Activated CD8-positive, alpha-beta memory T cell treated with anti-CD3 and anti-CD28 coated beads, Interleukin-2, amount 50 U/mL, for 4 hours (primary cell): ENCODE measurements around the gene NKX3-2.

Experiments used
- DNase-seq: peaks from one replicate; pipeline ENCODE4 v3.0.0-alpha.2; 2020

Gene NKX3-2

DNA sequence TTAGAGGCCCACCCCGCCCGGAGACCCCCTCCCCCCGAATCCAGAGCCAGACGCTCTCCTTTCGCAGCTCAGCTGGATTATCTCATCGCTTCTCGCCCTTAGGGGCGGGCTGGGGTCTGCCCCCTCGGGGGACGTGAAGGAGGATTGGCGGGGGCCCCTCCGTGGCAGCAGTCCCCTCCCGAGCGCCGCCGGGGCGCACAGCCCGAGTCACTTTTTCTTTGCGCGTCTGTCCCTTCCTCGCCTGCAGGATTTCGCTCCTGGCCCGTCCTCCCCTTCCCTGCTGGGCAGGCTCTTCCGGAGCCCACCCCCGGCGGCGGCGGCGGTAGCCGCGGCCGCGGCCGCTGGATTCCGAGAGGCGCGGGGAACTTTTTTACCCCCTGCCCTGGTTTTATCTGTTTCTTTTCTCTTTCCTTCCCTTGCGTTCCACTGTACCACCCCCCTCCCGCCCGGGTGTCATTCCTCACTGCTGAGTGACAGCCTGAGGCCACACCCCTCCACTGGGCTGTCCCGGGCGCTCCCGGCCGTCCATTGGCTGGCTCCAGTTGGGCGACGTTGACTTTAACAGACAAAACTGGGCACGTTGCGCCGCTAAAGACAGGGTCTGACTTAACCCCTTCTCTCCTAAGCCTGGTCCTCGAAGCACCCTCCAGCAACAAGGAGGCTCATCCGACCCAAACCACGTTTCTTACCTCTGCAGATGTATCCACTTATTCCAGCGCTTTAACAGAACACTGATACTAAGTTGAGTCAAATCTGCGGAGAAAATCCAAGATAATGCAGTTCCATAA lies 492 bp upstream of the NKX3-2 start:
- DNase-seq, result no peak

GRCh38 chr4:13543032-13543838 lies 1.1 kb downstream of the NKX3-2 start:
- no peak for DNase-seq

DNA sequence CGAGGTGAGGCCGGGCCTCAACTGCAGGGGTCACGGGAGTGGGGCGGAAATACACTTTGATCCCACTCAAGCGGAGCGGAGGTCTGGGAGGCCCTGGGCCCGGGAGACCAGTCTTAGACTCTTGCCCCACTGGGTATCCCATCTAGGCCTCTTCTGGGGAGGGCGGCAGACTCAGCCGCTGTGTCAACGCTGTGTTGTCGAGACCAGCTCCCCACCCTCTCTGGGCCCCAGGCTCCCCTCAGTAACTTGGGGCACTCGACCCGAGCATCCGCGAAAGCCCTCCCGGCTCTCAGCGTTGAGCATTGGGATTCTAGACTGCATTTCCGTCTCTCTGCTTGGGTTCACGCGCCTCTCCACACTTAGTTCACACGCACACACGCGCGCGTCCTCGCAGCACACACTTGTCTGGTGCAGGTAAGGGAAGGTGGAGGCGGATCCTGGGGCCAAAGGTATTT lies 1.7 kb downstream of the NKX3-2 start:
- DNase-seq, result no peak

DNA sequence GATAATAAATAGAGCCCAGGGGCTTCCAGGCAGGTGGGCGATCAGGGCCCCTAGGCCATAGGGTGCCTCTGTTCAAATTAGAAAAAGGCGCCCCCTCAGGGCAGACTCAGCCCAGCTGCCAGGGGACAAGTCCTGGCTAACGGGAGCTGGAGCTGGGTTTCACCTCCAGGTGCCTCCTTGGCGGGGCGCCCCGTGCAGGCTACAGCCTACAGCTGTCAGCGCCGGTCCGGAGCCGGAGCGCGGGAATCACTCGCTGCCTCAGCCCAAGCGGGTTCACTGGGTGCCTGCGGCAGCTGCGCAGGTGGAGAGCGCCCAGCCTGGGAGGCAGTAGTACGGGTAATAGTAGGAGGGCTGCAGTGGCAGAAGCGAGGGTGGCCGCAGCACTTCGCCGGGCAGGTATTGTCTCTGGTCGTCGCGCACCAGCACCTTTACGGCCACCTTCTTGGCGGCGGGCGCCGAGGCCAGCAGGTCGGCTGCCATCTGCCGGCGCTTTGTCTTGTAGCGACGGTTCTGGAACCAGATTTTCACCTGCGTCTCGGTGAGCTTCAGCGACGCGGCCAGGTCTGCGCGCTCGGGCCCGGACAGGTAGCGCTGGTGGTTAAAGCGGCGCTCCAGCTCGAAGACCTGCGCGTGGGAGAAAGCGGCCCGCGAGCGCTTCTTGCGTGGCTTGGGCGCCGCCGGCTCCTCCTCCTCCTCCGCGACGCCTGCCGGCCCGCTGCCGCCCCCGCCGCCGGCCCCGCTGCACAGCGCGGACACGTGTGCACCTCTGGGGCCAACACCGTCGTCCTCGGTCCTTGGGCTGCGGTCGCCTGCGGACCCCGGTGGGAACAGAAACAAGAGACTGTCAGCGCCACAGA lies 2.4 kb downstream of the NKX3-2 start:
- no peak for DNase-seq

GRCh38 chr4:13541176-13541604 lies 3.1 kb downstream of the NKX3-2 start:
- no peak for DNase-seq

GRCh38 chr4:13540446-13541175 lies 3.7 kb downstream of the NKX3-2 start:
- DNase-seq, result no peak

- no peak for DNase-seq
These were observed 4.5 kb downstream of the NKX3-2 start for GRCh38 chr4:13539619-13540445.

DNA sequence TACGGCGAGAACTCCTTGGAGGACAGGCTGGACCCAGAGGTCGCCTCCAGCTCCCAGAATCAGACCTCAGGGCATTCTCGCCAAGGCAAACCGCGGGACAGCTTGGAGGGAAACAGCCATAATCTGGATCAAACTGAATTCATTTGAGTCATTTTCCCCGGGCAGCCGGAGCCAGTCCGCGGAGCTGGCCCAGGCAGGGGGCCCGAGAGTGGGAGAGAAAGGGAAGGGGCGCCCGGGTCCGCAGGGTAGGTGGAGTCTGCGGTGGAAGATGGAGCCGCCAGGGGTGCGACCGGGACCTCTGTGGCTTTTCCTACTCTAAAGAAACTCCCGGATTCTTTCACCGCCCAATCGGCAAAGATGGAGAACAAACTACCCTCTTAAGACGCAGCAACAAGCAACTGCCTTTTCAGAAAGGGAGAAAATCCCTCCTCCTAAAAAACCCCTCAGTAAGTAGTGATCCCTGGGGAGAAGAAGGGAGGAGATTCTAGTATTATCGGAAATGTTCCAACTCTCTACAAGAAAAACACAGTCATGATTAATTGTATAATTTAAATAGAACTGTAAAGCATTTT lies 5.2 kb downstream of the NKX3-2 start:
- DNase-seq, result no peak

DNA sequence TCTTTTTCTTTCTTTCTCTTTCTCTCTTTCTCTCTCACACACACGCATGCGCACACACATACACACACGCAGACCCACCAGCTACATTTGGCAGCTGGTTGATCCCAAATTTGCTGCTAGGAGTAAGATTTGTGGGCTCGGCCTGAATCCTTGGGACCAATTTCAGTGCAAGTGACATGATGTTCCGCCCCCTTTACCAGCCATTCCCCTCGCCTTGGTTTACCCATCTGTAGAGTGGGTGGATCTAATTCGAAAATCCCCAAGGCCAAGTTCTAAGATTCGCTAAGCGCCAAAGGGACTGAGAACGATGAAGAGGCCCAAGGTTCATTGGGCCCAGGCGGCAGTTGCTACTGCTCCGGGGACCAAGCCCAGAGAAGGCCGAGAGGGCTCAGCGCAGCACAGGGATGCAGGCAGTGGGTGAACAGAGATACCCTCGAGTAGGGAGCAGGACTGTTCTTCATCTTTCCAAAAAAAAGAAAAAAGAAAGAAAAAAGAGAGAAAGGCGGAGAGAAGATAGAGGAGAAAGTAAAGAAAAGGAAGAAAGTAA lies 5.8 kb downstream of the NKX3-2 start:
- DNase-seq, result no peak

GRCh38 chr4:13537832-13538177 lies 6.5 kb downstream of the NKX3-2 start:
- no peak for DNase-seq

- no peak for DNase-seq
These were observed 7.1 kb downstream of the NKX3-2 start for GRCh38 chr4:13537011-13537831.

DNA sequence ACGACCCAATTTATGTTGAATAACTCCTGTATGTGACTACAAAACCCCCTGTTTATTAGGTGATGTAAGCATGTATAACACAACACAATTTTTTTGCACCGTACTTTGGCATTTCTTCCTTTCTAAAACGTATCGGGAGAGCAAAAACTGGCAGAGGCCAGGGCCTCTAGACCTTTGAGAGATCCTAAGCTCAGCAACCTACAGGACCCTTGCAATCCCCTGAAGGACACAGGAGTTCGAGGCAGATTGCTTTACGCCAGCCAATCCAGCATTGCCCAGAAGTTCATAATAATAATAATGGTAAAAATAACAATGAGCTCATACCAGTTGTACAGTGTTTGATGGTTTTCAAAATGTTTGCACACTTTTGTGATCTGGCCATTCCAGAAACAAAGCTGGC lies 7.7 kb downstream of the NKX3-2 start:
- DNase-seq, result no peak

- no peak for DNase-seq
These were observed 8.5 kb downstream of the NKX3-2 start for GRCh38 chr4:13535708-13536361.

DNA sequence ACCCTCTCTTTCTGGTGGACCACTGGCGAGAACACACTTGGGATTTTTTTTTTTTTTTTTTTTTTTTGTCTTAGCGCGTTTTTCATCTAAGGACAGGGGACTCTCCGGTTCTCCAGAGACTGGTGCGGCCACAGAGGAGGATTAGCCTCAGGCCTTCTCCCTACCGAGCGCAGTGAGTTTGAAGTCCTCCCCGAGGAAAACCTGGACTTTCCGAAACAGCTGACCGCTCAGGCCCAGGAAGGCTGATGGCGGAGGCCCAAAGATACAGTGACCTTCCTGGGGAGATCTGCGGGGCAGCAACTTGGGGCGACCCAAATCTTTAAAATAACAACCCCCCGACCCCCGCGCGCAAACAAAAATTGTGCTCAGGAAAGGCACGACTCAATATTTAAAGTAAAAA lies 9.2 kb downstream of the NKX3-2 start:
- DNase-seq, result no peak

DNA sequence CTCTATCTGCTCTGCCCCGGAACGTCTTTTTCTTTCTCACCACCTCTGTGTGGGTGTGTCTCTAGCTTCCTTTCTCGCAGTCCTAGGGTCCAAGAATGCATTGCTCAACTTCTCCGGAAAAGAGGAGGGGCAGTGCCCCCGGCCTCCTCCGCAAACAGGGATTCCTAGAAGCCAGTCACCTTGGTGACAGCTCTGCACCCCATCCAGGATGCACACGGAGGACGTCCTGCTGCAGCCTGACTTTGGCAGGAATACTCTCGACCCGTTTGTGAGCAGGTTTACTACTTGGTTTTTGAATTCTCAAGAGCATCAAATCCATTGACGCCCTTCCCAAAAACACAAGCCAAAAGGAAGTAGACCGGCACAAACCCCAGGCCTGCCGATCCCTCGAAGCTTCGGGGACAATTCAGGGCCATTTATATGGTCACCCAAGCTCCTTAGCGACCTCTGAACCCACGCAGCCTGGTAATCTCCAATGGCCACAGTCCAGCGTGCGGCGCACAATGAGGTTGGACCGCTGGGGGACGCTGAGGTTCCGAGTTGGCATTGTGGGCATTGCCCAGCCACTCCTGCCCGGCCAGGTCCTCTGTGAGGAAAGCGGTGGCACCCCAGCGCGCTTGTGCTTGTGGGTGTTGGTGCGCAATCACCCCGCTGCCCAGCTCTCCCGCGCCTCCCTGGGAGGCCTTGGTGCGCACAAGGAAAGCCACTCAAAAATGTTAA lies 9.8 kb downstream of the NKX3-2 start:
- DNase-seq, result no peak

- DNase-seq, result no peak
These were observed 10.5 kb downstream of the NKX3-2 start for GRCh38 chr4:13533670-13534343.

DNA sequence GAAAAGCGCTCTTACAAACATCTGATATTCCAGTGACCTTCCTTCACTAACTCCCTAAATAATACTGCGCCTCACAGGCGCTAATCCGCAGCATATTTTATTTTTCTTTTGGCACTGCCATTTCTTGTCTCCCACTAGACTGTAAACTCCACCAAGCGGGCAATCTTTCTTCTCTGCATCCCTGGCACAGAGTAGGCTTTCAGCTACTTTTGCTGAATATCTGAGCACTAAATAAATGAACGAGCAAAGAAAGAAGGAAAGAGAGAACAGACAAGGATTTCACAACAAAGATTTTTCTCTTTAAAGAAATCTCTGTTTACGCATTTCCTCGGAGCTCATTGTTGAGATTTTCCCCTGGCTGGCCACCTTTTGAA lies 12.7 kb downstream of the NKX3-2 start:
- no peak for DNase-seq
